NCI-H2227 (cell line): ENCODE data around the gene MC1R.
A peak's percentile ranks its signal among the peaks of the same experiment; 100 is the strongest.
"Not testable (repeated sequence)": the region's sequence is repeated elsewhere in the genome, so short reads cannot be mapped to it uniquely, and the experiment has no call there.

Experiments used
- DNase-seq: peaks from one replicate; lab custom pipeline; 2025; ENCODE audit not compliant: unreplicated experiment; lab: John Stamatoyannopoulos, UW

The MC1R gene

DNA sequence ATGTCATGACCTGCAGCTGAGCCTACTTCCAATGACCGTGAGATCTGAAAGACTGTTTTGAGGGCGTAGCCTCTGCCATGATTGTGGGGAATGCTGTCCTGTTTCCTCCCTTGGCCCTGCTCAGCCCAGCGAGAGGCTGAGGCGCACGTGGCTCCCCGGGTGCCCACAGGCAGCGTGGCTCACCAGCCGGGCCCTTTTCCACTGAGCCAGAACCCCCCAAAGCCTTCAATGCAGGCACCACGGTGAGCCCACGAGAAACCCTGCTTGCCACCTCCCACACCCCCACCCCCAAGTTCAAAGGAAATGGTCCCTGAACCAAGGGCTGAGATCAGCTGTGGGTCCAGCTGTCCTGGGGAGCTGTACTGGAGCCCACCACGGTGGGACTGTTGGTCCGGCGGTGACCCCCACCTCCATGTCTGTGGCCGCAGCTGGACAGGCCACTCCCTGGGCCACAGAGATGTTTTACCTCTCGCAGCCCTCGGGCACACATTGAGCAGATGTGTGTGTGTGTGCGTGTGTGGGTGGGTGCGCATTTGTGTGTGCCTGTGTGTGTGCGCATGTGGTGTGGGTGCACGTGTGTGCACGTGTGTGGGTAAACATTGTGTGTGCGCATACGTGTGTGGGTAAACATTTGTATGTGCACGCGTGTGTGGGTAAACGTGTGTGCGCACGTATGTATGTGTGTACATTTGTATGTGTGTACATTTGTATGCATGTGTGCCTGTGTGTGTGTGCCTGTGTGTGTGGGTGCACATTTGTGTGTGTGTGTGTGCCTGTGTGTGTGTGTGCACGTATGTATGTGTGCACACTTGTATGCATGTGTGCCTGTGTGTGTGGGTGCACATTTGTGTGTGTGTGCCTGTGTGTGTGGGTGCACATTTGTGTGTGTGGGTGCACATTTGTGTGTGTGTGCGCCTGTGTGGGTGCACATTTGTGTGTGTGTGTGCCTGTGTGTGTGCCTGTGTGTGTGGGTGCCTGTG is 5.0 kb upstream of the MC1R start:
- DNase-seq: no peak

DNA sequence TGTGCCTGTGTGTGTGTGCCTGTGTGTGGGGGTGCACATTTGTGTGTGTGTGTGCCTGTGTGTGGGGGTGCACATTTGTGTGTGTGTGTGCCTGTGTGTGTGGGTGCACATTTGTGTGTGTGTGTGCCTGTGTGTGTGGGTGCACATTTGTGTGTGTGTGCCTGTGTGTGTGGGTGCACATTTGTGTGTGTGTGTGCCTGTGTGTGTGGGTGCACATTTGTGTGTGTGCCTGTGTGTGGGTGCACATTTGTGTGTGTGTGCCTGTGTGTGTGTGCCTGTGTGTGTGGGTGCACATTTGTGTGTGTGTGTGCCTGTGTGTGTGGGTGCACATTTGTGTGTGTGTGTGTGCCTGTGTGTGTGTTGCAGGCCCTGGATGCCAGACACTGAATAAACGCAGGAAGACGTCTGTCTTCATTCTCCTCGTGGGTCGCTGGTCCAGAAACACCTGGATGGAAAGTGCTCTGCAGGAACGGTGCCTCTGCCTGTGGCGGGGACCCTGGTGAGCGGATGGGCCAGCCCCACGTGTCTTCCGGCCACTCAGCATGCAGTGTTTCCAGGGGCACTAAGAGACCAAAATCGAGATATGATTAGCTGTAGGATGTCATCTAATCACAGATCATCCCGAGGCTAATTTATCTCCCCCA is 3.9 kb upstream of the MC1R start:
- not testable (repeated sequence) for DNase-seq

DNA sequence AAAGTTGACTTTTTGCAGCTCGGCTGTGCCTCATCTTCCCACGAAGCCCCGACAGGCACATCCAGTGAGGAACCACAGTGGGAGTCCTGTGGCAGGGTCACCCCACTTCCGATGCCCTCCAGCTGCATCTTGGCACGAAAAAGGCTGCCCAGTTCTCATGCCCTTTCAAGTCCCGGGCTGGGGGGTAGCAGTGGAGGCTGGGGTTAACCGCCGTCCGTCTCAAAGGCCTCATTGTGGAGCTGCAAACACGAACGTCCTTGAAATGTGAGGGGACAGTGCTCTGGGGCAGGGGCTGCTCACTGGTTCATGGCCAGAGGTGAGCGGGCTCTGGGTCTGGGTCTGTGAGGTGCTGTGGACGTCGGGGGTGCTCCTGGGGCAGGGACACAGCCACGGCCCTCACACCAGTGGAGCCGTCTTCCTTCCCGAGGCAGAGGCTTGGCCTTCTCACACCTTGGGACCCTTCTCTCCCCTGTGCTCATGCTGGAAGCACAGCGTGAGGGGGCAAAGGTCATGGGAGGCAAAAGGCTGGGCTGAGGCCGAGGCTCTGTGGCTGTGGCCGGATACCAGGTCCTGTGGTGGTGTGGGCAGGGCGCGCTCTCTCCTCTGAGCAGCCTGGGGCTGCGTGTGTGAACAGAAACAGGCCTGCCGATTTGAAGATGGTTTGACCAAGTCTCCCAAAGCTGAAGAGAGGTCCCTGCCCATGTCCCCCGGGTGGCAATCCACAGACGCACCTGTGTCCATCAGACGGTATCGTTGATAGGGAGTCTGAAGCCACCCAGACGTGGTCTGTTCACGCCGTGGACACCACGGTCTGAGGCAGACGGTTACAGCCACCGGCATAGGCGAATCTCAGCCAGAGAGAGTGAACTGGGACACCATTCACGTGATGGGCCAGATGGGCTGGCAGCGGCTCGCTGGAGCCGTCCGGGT is 3.1 kb upstream of the MC1R start:
- DNase-seq: no peak

DNA sequence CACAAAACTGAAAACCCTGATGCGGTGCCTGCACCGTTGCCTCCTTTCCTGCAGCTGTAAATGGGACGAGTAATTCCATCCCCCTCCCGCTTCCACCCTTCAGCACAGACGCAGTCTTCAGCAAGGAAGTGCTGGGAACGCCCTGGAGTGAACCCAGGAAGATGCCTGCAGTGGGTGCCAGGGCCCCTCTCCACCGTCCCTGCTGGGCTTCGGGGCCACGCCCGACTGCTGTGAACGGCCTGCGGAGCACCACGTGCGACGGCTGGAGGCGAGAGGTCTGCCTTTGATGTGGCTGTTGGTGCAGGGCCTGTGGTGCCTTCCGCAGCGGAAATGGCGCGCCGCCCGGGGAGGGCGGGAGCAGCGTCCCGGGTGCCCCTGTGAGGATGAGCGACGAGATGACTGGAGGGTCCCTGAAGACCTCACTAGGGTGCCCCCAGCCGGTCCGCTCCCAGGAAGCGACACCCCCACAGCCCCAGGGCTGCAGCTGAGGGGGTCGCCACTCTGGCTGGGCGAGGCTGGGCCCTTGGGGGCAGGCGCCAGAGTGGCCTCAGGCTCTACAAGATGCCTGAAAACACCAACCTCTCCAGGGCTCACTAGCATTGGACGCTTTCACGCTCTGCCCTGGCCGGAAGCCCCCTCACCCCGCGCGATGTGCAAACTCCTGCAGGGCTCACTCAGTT is 749 bp upstream of the MC1R start:
- no peak for DNase-seq

DNA sequence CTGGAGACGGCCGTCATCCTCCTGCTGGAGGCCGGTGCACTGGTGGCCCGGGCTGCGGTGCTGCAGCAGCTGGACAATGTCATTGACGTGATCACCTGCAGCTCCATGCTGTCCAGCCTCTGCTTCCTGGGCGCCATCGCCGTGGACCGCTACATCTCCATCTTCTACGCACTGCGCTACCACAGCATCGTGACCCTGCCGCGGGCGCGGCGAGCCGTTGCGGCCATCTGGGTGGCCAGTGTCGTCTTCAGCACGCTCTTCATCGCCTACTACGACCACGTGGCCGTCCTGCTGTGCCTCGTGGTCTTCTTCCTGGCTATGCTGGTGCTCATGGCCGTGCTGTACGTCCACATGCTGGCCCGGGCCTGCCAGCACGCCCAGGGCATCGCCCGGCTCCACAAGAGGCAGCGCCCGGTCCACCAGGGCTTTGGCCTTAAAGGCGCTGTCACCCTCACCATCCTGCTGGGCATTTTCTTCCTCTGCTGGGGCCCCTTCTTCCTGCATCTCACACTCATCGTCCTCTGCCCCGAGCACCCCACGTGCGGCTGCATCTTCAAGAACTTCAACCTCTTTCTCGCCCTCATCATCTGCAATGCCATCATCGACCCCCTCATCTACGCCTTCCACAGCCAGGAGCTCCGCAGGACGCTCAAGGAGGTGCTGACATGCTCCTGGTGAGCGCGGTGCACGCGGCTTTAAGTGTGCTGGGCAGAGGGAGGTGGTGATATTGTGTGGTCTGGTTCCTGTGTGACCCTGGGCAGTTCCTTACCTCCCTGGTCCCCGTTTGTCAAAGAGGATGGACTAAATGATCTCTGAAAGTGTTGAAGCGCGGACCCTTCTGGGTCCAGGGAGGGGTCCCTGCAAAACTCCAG is 1.1 kb downstream of the MC1R start:
- DNase-seq: no peak

DNA sequence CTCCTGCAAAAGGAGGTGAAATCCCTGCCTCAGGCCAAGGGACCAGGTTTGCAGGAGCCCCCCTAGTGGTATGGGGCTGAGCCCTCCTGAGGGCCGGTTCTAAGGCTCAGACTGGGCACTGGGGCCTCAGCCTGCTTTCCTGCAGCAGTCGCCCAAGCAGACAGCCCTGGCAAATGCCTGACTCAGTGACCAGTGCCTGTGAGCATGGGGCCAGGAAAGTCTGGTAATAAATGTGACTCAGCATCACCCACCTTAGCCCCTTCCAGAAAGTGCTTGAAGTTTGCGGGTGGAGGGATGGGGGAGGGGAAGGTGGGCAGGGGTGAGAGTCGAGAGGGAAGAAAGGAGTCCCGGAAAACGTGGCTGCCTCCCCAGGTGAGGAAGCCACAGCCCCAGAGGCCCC is 2.1 kb downstream of the MC1R start:
- no peak for DNase-seq

DNA sequence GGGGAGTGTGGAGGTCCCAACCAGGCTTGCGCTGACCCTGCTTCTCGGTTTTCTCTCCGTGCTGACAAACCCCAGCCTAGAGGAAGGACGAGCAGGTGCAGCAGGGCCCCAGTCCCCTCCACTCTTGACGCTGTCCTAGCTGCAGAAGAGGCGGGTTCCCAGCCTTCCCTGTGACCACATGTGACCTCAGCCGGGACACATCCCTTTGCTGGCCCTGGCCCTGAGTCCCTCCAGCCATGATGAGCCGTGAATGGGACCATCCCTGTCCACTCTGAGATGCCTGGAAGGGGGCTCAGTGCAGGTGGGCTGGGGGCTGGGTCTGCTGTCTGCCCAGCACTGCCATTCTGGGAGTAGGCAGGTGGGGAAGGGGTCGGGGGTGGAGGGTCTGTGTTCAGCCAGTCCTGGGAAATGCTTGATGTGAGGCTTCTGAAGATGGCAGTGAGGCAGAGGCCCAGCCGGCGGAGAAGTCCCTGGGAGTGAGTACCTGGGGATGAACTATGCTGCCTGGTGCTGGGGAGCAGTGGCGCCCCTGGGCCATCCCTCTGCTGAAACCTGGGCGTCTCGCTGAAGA is 2.6 kb downstream of the MC1R start:
- DNase-seq: peak; percentile 21

DNA sequence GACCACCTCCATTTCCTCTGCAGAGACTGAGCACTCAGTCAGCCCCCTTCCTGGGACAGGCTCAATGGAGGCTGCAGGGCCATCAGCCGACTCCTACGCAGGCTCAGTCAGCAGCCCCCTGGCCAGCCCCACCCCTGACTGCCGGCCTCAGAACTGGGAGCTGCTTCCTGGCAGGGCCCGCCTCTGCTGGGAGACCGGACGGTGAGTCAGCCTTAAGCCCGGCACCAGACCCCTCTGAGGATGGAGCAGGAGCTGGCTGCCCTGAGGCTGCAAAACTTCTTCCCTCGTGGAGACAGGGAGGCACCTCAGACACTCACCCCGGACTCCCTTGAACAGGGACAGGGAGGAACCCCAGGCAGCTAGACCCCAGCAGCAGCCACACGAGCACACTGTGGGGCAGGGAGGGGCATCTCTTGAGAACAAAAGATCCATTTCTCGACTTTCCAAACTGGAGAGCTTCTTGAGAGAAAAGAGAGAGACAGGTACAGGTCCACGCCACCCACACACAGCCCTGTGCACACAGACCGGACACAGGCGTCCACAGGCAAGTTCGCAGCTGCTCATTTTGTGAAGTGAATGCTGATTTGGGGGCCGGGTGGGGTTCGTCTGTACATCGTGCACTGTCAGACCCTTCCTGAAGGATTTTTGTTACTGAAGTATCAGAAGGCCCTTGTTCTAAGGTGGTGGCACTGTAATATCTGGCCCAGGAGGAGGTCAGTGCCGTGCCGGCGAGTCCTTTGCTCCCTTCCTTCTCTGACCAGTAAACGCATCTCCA is 3.2 kb downstream of the MC1R start:
- peak; percentile 71 for DNase-seq

DNA sequence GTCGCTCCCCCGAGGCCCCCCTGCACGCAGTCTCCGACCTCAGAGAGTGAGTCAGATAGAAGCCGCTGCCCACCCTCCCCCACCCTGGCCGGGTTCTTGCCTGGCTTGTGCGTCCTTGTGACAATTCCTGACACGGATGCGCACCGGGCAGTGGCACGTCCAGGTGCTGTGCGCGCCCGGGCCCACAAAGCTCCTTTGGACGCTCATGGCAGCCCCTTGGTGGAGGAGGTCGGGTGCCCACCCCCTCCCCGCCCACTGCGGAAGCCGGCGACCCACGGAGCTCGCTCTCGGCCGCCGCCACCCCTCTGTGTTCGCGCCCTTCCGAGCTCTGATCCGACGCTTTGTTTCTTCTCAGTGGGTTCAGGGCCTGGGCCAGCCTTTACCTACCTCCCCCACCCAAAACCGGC is 3.8 kb downstream of the MC1R start:
- peak; percentile 81 for DNase-seq

DNA sequence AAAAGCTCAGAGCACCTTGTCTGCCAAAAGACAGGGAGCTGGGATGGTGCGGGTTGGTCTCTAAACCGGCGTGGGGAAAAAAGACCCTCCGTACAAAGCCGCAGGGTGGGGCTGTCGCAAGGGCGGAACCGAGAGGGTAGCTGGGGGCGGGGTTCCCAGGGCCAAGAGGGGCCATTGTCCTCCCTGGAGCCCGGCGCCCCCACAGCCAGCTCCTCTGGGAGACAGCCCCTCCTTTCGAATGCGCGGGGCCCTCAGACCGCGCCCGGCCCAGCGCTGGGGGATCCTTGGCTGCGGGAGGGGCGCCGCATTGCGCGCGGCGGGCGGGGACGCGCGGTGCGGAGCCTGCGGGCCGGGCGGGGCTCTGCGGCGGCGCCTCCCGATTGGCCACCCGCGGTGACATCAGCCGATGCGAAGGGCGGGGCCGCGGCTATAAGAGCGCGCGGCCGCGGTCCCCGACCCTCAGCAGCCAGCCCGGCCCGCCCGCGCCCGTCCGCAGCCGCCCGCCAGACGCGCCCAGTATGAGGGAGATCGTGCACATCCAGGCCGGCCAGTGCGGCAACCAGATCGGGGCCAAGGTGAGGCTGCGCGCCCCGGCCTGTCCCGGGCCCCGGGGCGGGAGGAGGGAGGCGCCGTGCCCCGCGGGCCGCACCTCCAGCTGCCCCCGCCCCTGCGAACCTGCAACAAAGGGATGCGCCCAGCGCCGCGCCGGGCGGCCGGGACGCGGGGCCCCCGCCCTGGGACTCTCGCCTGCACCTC is 4.4 kb downstream of the MC1R start, which contains the start of gene TUBB3:
Gene TUBB3 (plus strand): TSS at position 459 of the 756 bp plus-strand sequence. CDS start 60 bp downstream, at position 519.
- peak; percentile 91 for DNase-seq

DNA sequence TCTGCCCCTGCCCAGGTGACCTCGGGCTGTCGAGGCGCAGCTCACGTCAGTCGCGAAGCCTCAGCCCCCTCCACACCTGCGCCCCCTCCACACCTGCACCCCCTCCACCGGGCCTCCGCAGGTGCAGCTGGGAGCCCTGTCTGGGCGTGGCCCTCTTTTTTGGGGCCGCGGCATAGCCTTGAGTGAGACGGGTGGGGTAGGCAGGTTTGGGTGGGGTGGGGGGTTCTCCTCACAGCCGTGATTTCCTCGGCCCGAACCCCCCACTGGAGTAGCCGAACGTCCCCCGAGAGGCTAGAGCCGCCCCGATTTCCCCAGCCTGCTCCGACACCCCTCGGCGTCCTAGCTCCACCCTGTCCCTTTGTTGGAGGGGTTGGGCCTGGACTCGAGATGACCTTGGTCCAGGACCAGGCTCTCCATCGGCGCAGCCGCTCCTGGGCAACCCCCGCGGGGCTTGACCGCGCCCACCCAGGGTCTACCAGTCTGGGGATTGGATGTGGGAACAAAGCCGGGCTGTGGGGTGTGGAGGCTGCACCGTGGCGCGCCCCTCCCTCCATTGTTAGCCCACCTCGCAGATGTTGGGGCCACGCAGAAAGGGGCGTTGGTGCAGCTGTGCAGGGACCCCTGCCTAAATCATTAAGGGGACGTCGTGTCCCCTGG is 5.1 kb downstream of the MC1R start:
- peak; percentile 84 for DNase-seq

DNA sequence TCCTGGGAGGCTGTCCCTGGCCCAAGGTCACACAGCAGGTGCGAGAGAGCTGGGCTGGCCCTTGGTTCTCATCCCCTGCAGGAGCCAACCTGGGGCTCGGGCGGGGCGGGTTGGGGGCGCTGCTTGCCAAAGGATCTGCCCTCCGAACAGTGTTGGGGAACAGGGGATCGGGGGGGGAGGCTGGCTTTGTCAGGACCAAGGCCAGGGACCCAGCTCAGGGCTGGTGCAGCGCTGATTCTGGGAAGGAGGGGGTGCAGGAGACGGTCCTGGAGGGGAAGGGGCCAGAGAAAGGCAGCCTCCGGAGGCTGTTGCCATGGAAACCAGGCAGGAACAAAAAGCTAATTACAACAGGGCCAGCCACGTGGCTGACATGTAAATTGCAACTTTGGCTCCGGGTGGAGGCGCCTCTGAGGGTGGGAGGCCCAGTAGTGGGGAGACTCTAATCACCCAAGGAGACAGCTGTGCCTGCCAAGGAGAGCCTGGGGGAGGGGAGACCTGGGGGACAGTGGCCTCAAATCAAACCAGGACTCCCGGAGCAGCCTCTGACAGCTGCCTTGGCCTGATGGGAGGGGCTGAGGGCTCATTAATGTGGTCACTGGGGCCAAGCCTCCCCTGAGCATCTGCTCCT is 5.7 kb downstream of the MC1R start:
- peak; percentile 75 for DNase-seq

DNA sequence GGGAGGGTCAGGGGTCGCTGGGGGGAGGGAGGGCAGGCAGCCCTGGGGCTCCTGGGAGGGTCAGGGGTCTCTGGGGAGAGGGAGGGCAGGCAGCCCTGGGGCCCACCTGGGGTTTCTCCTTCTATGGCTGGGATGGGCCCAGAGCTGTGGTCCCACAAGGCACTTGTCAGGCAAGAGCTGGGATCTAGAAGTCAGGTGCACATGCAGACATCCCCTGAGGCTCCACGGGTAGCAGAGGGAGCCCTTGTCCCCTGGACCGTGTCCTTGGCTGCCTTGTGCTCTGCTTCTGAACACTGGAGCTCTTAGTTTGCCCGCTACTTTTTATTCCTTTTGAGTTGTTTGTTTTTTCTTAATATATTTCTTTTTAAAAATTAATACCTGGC is 6.3 kb downstream of the MC1R start:
- DNase-seq: peak; percentile 37

DNA sequence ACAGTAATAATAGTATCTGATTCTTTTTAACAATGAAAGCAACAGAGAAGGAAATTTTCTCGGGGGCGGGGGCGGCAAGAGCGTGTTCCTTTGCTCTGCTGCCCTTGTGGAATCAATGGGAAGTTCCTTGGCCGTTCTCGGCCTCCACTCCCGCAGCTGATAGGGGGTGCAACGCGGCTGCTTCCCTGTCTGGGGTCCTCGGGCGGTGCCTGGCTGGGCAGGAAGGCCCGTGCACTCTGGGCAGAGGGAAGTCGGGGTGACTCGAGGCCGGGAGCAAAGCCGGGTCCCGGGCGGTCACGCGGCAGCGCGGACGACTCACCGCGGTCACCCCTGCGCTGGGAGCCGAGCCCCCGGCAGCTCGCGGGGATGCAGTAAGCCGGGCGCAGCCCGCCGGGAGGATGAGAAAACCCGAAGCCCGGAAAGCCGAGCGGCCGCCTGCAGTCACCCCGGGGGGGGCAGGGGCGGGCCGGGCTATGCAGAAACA is 7.0 kb downstream of the MC1R start:
- DNase-seq: peak; percentile 44

DNA sequence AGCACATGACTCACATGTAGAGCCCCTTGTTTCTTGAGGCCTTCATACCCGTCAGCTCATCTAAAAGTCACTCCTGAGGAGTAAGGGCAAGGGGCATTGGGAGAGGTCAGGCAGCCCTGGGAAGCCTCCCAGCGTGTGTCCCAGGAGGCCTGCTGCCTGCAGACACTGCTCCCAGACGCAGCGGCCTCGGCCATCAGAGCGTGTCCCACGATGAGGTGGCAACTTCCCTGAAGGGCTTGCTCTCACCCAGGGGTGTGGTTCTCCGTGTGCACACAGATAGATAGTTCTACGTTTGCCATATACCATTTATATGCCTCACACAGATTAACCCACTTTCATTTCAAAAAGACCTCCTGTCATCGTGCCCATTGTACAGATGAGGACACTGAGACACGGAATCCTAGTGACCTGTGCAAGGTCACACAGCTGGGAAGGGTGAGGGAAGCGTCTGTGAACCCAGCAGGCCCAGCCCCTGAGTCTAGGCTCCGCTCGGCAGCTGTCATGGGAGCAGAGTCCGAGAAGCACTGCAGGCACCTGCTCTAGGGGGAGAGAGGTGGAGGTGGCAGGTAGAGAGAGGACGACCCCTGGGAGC is 12.7 kb downstream of the MC1R start:
- DNase-seq: no peak

DNA sequence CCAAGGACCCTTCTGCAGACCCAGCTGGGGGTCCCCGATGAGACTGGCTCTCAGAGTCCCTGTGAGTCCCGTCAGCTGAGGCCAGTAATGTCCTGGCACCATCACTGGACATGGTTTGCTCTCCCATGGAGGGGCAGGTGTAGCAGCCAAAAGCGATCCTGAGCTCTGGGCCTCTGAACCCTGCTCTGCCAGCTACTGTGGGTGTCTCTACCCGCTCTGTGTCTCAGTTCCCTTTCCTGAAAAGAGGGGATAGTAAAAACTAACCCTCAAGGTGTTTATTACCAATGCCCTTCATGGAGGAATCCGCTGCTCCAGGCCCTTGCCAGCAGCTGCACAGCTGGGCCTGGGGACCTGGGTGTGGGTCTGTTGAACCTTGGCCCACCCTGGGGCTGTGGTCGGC is 13.3 kb downstream of the MC1R start:
- DNase-seq: no peak
